ENCODE data around the gene ABHD2.

DNA sequence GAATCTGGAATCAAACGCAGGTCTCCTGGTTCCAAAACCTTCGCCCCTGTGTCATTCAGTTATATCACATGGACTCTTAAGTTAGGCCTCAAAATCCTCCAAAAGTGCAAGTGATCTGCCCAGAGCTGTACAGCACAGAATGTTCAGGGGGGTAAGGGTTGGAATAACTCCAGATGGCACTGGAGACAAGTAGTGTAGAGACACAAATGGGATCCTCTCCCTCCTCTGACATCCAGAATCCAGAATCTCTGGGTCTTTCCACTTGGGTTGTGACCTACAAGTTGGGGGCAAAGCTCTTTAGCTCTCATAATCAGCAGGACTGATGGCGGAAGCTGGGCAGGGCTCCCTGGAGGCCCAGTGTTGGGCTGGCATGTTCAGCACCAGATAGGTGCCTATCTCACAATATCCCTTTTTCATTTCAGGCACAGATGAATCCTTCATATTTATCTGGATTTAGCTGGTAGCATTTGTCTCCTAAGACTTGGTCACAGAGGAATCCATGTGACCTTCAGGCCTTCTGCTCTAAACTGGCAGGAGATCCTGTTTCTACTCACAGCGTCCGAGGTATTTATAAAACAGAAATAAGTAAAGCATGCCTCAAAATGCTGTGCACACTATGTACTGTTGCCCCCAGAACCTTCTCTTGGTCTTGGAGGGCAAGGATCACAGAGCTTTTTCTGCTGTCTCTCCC lies 15.4 kb downstream of the ABHD2 start:
- TF ChIP-seq ZBTB7A (tag by site-specific recombination; IDR thresholded peaks at IDR 0.05; ENCODE audit: low read depth), result no peak
- TF ChIP-seq, protein P1, sequence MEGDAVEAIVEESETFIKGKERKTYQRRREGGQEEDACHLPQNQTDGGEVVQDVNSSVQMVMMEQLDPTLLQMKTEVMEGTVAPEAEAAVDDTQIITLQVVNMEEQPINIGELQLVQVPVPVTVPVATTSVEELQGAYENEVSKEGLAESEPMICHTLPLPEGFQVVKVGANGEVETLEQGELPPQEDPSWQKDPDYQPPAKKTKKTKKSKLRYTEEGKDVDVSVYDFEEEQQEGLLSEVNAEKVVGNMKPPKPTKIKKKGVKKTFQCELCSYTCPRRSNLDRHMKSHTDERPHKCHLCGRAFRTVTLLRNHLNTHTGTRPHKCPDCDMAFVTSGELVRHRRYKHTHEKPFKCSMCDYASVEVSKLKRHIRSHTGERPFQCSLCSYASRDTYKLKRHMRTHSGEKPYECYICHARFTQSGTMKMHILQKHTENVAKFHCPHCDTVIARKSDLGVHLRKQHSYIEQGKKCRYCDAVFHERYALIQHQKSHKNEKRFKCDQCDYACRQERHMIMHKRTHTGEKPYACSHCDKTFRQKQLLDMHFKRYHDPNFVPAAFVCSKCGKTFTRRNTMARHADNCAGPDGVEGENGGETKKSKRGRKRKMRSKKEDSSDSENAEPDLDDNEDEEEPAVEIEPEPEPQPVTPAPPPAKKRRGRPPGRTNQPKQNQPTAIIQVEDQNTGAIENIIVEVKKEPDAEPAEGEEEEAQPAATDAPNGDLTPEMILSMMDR (tag by site-specific recombination; IDR thresholded peaks at IDR 0.05), result no peak
- no peak for TF ChIP-seq ZBTB21 (tag by site-specific recombination; IDR thresholded peaks at IDR 0.05)
- TF ChIP-seq, protein P2, sequence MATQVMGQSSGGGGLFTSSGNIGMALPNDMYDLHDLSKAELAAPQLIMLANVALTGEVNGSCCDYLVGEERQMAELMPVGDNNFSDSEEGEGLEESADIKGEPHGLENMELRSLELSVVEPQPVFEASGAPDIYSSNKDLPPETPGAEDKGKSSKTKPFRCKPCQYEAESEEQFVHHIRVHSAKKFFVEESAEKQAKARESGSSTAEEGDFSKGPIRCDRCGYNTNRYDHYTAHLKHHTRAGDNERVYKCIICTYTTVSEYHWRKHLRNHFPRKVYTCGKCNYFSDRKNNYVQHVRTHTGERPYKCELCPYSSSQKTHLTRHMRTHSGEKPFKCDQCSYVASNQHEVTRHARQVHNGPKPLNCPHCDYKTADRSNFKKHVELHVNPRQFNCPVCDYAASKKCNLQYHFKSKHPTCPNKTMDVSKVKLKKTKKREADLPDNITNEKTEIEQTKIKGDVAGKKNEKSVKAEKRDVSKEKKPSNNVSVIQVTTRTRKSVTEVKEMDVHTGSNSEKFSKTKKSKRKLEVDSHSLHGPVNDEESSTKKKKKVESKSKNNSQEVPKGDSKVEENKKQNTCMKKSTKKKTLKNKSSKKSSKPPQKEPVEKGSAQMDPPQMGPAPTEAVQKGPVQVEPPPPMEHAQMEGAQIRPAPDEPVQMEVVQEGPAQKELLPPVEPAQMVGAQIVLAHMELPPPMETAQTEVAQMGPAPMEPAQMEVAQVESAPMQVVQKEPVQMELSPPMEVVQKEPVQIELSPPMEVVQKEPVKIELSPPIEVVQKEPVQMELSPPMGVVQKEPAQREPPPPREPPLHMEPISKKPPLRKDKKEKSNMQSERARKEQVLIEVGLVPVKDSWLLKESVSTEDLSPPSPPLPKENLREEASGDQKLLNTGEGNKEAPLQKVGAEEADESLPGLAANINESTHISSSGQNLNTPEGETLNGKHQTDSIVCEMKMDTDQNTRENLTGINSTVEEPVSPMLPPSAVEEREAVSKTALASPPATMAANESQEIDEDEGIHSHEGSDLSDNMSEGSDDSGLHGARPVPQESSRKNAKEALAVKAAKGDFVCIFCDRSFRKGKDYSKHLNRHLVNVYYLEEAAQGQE (tag by site-specific recombination; IDR thresholded peaks at IDR 0.05), result no peak
- TF ChIP-seq SP2 (tag by site-specific recombination; IDR thresholded peaks at IDR 0.05), result no peak
- TF ChIP-seq MZF1 (tag by site-specific recombination; IDR thresholded peaks at IDR 0.05; ENCODE audit: borderline replicate concordance), result no peak
- no peak for TF ChIP-seq ZNF274 (IDR thresholded peaks at IDR 0.05; ENCODE audit: low read length)
- TF ChIP-seq ZNF274 (tag by site-specific recombination; IDR thresholded peaks at IDR 0.05; ENCODE audit: borderline replicate concordance), result no peak
- TF ChIP-seq, protein P3, sequence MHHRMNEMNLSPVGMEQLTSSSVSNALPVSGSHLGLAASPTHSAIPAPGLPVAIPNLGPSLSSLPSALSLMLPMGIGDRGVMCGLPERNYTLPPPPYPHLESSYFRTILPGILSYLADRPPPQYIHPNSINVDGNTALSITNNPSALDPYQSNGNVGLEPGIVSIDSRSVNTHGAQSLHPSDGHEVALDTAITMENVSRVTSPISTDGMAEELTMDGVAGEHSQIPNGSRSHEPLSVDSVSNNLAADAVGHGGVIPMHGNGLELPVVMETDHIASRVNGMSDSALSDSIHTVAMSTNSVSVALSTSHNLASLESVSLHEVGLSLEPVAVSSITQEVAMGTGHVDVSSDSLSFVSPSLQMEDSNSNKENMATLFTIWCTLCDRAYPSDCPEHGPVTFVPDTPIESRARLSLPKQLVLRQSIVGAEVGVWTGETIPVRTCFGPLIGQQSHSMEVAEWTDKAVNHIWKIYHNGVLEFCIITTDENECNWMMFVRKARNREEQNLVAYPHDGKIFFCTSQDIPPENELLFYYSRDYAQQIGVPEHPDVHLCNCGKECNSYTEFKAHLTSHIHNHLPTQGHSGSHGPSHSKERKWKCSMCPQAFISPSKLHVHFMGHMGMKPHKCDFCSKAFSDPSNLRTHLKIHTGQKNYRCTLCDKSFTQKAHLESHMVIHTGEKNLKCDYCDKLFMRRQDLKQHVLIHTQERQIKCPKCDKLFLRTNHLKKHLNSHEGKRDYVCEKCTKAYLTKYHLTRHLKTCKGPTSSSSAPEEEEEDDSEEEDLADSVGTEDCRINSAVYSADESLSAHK (tag by site-specific recombination; IDR thresholded peaks at IDR 0.05), result no peak
- TF ChIP-seq, protein P4, sequence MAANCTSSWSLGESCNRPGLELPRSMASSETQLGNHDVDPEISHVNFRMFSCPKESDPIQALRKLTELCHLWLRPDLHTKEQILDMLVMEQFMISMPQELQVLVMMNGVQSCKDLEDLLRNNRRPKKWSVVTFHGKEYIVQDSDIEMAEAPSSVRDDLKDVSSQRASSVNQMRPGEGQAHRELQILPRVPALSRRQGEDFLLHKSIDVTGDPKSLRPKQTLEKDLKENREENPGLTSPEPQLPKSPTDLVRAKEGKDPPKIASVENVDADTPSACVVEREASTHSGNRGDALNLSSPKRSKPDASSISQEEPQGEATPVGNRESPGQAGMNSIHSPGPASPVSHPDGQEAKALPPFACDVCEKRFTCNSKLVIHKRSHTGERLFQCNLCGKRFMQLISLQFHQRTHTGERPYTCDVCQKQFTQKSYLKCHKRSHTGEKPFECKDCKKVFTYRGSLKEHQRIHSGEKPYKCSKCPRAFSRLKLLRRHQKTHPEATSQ (tag by site-specific recombination; IDR thresholded peaks at IDR 0.05), result no peak
- no peak for TF ChIP-seq ZNF433 (tag by site-specific recombination; IDR thresholded peaks at IDR 0.05; ENCODE audit: low read depth)
- TF ChIP-seq, protein P5, sequence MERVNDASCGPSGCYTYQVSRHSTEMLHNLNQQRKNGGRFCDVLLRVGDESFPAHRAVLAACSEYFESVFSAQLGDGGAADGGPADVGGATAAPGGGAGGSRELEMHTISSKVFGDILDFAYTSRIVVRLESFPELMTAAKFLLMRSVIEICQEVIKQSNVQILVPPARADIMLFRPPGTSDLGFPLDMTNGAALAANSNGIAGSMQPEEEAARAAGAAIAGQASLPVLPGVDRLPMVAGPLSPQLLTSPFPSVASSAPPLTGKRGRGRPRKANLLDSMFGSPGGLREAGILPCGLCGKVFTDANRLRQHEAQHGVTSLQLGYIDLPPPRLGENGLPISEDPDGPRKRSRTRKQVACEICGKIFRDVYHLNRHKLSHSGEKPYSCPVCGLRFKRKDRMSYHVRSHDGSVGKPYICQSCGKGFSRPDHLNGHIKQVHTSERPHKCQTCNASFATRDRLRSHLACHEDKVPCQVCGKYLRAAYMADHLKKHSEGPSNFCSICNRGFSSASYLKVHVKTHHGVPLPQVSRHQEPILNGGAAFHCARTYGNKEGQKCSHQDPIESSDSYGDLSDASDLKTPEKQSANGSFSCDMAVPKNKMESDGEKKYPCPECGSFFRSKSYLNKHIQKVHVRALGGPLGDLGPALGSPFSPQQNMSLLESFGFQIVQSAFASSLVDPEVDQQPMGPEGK (tag by site-specific recombination; IDR thresholded peaks at IDR 0.05), result no peak
- no peak for TF ChIP-seq MYNN (tag by site-specific recombination; IDR thresholded peaks at IDR 0.05; ENCODE audit: borderline replicate concordance)
- TF ChIP-seq, protein P6, sequence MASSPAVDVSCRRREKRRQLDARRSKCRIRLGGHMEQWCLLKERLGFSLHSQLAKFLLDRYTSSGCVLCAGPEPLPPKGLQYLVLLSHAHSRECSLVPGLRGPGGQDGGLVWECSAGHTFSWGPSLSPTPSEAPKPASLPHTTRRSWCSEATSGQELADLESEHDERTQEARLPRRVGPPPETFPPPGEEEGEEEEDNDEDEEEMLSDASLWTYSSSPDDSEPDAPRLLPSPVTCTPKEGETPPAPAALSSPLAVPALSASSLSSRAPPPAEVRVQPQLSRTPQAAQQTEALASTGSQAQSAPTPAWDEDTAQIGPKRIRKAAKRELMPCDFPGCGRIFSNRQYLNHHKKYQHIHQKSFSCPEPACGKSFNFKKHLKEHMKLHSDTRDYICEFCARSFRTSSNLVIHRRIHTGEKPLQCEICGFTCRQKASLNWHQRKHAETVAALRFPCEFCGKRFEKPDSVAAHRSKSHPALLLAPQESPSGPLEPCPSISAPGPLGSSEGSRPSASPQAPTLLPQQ (tag by site-specific recombination; IDR thresholded peaks at IDR 0.05), result no peak
- no peak for TF ChIP-seq KLF16 (tag by site-specific recombination; IDR thresholded peaks at IDR 0.05)

All from HEK293 (cell line).